GM18909 (cell line): ENCODE measurements around the gene PSD4.

Source experiments
- ATAC-seq: cut with Tn5 transposase; IDR thresholded peaks from one replicate; pipeline ENCODE4 v1.9.1; 2021; ENCODE audit warnings: mild to moderate bottlenecking; ENCODE audit not compliant: unreplicated experiment, poor library complexity

Gene PSD4

GRCh38 chr2:113257516-113258264, 83.9 kb downstream of the PSD4 start:
- no peak for ATAC-seq

DNA sequence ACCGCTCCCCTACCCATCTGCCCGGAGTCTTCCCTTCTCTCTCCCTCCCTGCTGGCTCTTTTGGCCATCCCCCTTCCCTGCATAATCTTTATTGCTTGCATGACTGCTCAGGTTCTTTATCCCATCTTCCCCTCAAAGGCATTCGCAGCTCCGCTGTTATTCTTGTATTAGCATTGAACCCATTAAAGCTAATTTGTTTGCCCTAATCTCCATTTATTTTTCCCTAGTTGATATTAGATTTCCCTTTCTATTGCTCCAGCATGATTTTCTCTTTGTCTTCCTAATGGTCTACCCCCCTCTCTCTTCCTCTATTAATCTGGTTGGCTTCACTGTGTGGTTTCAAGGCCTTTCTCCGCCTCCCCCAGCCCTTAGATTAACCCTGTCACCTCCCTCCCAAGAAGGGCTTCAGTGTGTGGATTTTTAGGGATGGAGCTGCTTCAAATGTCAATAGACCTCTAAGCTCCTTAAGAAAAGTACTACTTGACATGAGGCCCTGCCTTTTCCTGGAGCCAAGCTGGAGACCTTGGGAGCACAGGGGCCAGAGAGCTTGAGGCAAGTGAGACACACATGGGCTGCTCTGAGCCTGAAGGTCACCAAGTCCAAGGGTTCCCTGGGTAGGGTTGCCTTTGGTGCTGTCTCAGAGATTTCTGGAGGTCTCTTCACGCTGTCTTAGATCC, 84.8 kb downstream of the PSD4 start:
- ATAC-seq = no peak
